Upper lobe of left lung (tissue), 4 donors: ENCODE measurements around the gene RASGRF1.
A peak's percentile ranks its signal among the peaks of the same experiment; 100 is the strongest.

Experiments used
- EP300 ChIP-seq, 4 donors: sonication (generic); formaldehyde crosslinking; IDR thresholded peaks; one replicate each; pipeline ENCODE4 v1.5.1; 2017; ENCODE audit warnings: antibody characterized with exemption in 4 of 4, control low read depth in 2 of 4
- POLR2A ChIP-seq, 4 donors: fragments of 450-650 bp; IDR thresholded peaks; one replicate each; pipeline ENCODE4 v1.5.1; 2016 to 2017; ENCODE audit warnings: antibody characterized with exemption in 4 of 4, mild to moderate bottlenecking in 2 of 4
- POLR2AphosphoS5 ChIP-seq, 2 donors: sonication (generic); formaldehyde crosslinking; IDR thresholded peaks; one replicate each; pipeline ENCODE4 v1.5.1; 2017; ENCODE audit warnings: antibody characterized with exemption in 2 of 2
- TF ChIP-seq, protein P1 (sequence below), 6 experiments: fragments of 450-650 bp in 4 of 6; fragments of 200-600 bp in 2 of 6; sonication (generic) in 2 of 6; IDR thresholded peaks; one replicate each; pipeline ENCODE4 v1.5.1; 2016 to 2019; ENCODE audit warnings: antibody characterized with exemption in 6 of 6

DNA sequence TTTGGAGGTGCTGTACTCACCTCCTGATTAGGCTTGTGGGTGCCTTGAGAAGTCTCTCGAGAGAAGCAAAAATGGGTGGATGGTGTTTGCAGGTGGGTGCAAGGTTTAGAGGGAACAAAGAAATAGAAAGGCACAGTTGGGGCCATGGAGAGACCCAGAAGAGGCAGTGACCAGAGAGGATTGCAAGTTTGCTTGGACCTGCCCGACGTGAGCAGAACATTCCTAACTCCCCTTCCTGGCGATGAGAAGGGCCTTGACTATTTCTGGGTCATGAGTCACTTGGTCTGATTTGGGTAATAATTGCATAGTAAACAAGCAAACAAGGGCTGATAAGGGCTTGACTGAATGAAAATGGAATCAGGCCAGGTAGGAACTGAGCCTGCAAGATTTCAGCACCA, 138.7 kb downstream of the RASGRF1 start:
- peak in 3 of 4 donors; percentile 74 to 97 (median 86) for TF ChIP-seq EP300 (IDR thresholded peaks at IDR 0.05)
- TF ChIP-seq, protein P1, sequence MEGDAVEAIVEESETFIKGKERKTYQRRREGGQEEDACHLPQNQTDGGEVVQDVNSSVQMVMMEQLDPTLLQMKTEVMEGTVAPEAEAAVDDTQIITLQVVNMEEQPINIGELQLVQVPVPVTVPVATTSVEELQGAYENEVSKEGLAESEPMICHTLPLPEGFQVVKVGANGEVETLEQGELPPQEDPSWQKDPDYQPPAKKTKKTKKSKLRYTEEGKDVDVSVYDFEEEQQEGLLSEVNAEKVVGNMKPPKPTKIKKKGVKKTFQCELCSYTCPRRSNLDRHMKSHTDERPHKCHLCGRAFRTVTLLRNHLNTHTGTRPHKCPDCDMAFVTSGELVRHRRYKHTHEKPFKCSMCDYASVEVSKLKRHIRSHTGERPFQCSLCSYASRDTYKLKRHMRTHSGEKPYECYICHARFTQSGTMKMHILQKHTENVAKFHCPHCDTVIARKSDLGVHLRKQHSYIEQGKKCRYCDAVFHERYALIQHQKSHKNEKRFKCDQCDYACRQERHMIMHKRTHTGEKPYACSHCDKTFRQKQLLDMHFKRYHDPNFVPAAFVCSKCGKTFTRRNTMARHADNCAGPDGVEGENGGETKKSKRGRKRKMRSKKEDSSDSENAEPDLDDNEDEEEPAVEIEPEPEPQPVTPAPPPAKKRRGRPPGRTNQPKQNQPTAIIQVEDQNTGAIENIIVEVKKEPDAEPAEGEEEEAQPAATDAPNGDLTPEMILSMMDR (IDR thresholded peaks at IDR 0.05) = no peak
- peak in 1 of 4 donors; percentile 54 for TF ChIP-seq POLR2A (IDR thresholded peaks at IDR 0.05)
- peak; percentile 55 to 66 for TF ChIP-seq POLR2AphosphoS5 (IDR thresholded peaks at IDR 0.05)
